Neuronal stem cell (in vitro differentiated cells): ENCODE data around the gene MTFR1L.

Experiments
- DNase-seq: peaks from one replicate; pipeline ENCODE4 v3.0.0-alpha.2; 2013; ENCODE audit warnings: low spot score
- H2AFZ ChIP-seq: one replicate; pipeline ENCODE4 v1.6.1; 2013; ENCODE audit warnings: mild to moderate bottlenecking, low read length, inconsistent platforms
- H2AK5ac ChIP-seq: 2 replicates; pipeline ENCODE4 v1.6.1; 2013; ENCODE audit warnings: low read depth, mild to moderate bottlenecking, inconsistent platforms, low read length, moderate library complexity, mixed read lengths
- H2BK120ac ChIP-seq: 2 replicates; pipeline ENCODE4 v1.6.1; 2013; ENCODE audit warnings: low read depth, mild to moderate bottlenecking, inconsistent platforms, low read length, moderate library complexity, mixed read lengths
- H2BK12ac ChIP-seq: one replicate; pipeline ENCODE4 v1.6.1; 2013; ENCODE audit warnings: low read length, inconsistent platforms
- H2BK15ac ChIP-seq: 2 replicates; pipeline ENCODE4 v1.6.1; 2013; ENCODE audit warnings: mild to moderate bottlenecking, low read length, inconsistent platforms, mixed read lengths
- H2BK5ac ChIP-seq: one replicate; pipeline ENCODE4 v1.6.1; 2013; ENCODE audit warnings: inconsistent platforms, mild to moderate bottlenecking, low read length, moderate library complexity
- H3K14ac ChIP-seq: one replicate; pipeline ENCODE4 v1.6.1; 2013; ENCODE audit warnings: low read length, inconsistent platforms
- H3K18ac ChIP-seq: 2 replicates; pipeline ENCODE4 v1.6.1; 2013; ENCODE audit warnings: low read length, inconsistent platforms
- H3K23ac ChIP-seq: 2 replicates; pipeline ENCODE4 v1.6.1; 2013; ENCODE audit warnings: low read depth, mild to moderate bottlenecking, mixed read lengths, low read length, inconsistent platforms; ENCODE audit not compliant: poor library complexity
- H3K27ac ChIP-seq: replicated peaks from 3 replicates; pipeline ENCODE4 v1.5.1; 2013; ENCODE audit warnings: low read length, inconsistent platforms
- H3K27me3 ChIP-seq, 3 experiments: 2 replicates each; pipeline ENCODE4 v1.6.1; 2013; ENCODE audit warnings: low read length in 3 of 3, mild to moderate bottlenecking in 2 of 3, inconsistent platforms in 1 of 3, low read depth in 1 of 3, mixed read lengths in 1 of 3, moderate library complexity in 1 of 3; ENCODE audit not compliant: control insufficient read depth in 3 of 3, insufficient read depth in 3 of 3
- H3K36me3 ChIP-seq, 2 donors: replicated peaks in 1 of 2; 2 replicates each; pipeline ENCODE4 v1.6.1; 2013; ENCODE audit warnings: low read length in 2 of 2; ENCODE audit not compliant: control insufficient read depth in 2 of 2, insufficient read depth in 2 of 2
- H3K4ac ChIP-seq: 2 replicates; pipeline ENCODE4 v1.6.1; 2013; ENCODE audit warnings: inconsistent platforms, mild to moderate bottlenecking, low read length, moderate library complexity
- H3K4me1 ChIP-seq, 2 donors: 1 replicate in 1 of 2; 2 replicates in 1 of 2; pipeline ENCODE4 v1.6.1; 2013; ENCODE audit warnings: low read length in 2 of 2, low read depth in 1 of 2; ENCODE audit not compliant: control insufficient read depth in 2 of 2, insufficient read depth in 1 of 2
- H3K4me2 ChIP-seq: one replicate; pipeline ENCODE4 v1.6.1; 2013; ENCODE audit warnings: mild to moderate bottlenecking, low read length, inconsistent platforms; ENCODE audit not compliant: insufficient read depth, poor library complexity, severe bottlenecking
- H3K4me3 ChIP-seq, 2 donors: 2 replicates each; pipeline ENCODE4 v1.5.1; 2013; ENCODE audit warnings: low read length in 2 of 2, mild to moderate bottlenecking in 2 of 2, inconsistent platforms in 1 of 2, moderate library complexity in 1 of 2
- H3K79me1 ChIP-seq: one replicate; pipeline ENCODE4 v1.6.1; 2013; ENCODE audit warnings: low read depth, mild to moderate bottlenecking, inconsistent platforms, low read length, moderate library complexity
- H3K9ac ChIP-seq: one replicate; pipeline ENCODE4 v1.6.1; 2013; ENCODE audit warnings: mild to moderate bottlenecking, low read depth, low read length, inconsistent platforms; ENCODE audit not compliant: poor library complexity
- H3K9me3 ChIP-seq, 2 donors: replicated peaks in 1 of 2; 2 replicates each; pipeline versions ENCODE3 to v1.6.1; 2013; ENCODE audit warnings: low read length in 2 of 2, mild to moderate bottlenecking in 2 of 2, inconsistent platforms in 1 of 2, low read depth in 1 of 2, mixed read lengths in 1 of 2, moderate library complexity in 1 of 2; ENCODE audit not compliant: control insufficient read depth in 2 of 2, insufficient read depth in 1 of 2
- H4K8ac ChIP-seq: one replicate; pipeline ENCODE4 v1.6.1; 2013; ENCODE audit warnings: low read depth, mild to moderate bottlenecking, inconsistent platforms, low read length, moderate library complexity
- H4K91ac ChIP-seq: one replicate; pipeline ENCODE4 v1.6.1; 2013; ENCODE audit warnings: low read length, low read depth, mild to moderate bottlenecking, inconsistent platforms; ENCODE audit not compliant: poor library complexity
- WGBS, 2 donors: extraction: QIAGEN DNeasy Blood & Tissue Kit; methylation state at CpG; one replicate each; pipeline ENCODE4 v1.1.7; 2013; ENCODE audit warnings: missing lambda C conversion rate in 2 of 2, mixed read lengths in 1 of 2; ENCODE audit not compliant: insufficient read length in 2 of 2, insufficient replicate concordance in 1 of 2; ENCODE audit errors: extremely low coverage in 2 of 2; 5-methylcytosine and 5-hydroxymethylcytosine counted together

The MTFR1L gene

GRCh38 chr1:25815208-25816111 is 4.3 kb upstream of the MTFR1L start:
- no CpG with 5 or more reads among the region's 24 CpGs for WGBS, 2 donors
- H3K4me3 ChIP-seq = no peak overlapping the region
- no peak overlapping the region for H2BK5ac ChIP-seq

GRCh38 chr1:25816112-25816718 is 3.5 kb upstream of the MTFR1L start:
- no peak overlapping the region for H3K18ac ChIP-seq
- H3K27me3 ChIP-seq = no peaks in the 10 kb centered on the region
- no peak overlapping the region for H3K27ac ChIP-seq
- H2BK15ac ChIP-seq = no peak overlapping the region
- H3K14ac ChIP-seq = no peak overlapping the region
- H4K8ac ChIP-seq = no peak overlapping the region
- peaks cover 10 to 16% of the 10 kb centered on the region in 2 donors for H3K4me1 ChIP-seq
- H3K36me3 ChIP-seq = peaks cover 27 to 57% of the 10 kb centered on the region in 2 donors
- WGBS, 2 donors = no CpG with 5 or more reads among the region's 15 CpGs
- no peak overlapping the region for H2BK12ac ChIP-seq
- H3K79me1 ChIP-seq = peaks cover 13% of the 10 kb centered on the region
- H2AK5ac ChIP-seq = no peak overlapping the region
- H3K9ac ChIP-seq = no peak overlapping the region
- H2BK120ac ChIP-seq = no peak overlapping the region
- no peak overlapping the region for H2AFZ ChIP-seq
- H3K4me3 ChIP-seq = no peak overlapping the region
- H3K4ac ChIP-seq = no peak overlapping the region
- no peak overlapping the region for H2BK5ac ChIP-seq
- no peak overlapping the region for H4K91ac ChIP-seq
- peak overlapping the region; percentile 25 for H3K23ac ChIP-seq
- no peak overlapping the region for H3K4me2 ChIP-seq
- DNase-seq = no peak
- no peaks in the 10 kb centered on the region for H3K9me3 ChIP-seq

More at GRCh38 chr1:25815208-25816111, 4.3 kb upstream of the MTFR1L start:
- Histone ChIP-seq H3K9me3 (no peaks in the 10 kb centered on the region), H3K27ac (no peak overlapping the region), H2BK120ac (no peak overlapping the region), H2AK5ac (no peak overlapping the region), H3K14ac (peak overlapping the region; percentile 4), H3K23ac (peak overlapping the region; percentile 25), H3K79me1 (peaks cover 9% of the 10 kb centered on the region), H3K9ac (peak overlapping the region; percentile 15), H3K4me1 (peaks cover 6 to 10% of the 10 kb centered on the region in 2 donors), H3K18ac (no peak overlapping the region), H2BK12ac (no peak overlapping the region), H3K4me2 (no peak overlapping the region), H2BK15ac (no peak overlapping the region), H3K4ac (no peak overlapping the region), H4K91ac (no peak overlapping the region), H2AFZ (no peak overlapping the region), H3K36me3 (peaks cover 32 to 62% of the 10 kb centered on the region in 2 donors), H3K27me3 (no peaks in the 10 kb centered on the region), H4K8ac (no peak overlapping the region)
- DNase-seq = no peak

GRCh38 chr1:25817840-25818501 is 1.8 kb upstream of the MTFR1L start:
- no peak overlapping the region for H3K27ac ChIP-seq
- no peak overlapping the region for H3K14ac ChIP-seq
- no peak overlapping the region for H2BK5ac ChIP-seq
- no peak overlapping the region for H3K4me2 ChIP-seq
- H4K8ac ChIP-seq = no peak overlapping the region
- H3K36me3 ChIP-seq = peaks cover 20 to 42% of the 10 kb centered on the region in 2 donors
- no peak overlapping the region for H3K18ac ChIP-seq
- H3K4me1 ChIP-seq = peaks cover 10 to 18% of the 10 kb centered on the region in 2 donors
- DNase-seq = no peak
- H3K23ac ChIP-seq = no peak overlapping the region
- no peaks in the 10 kb centered on the region for H3K9me3 ChIP-seq
- H3K4ac ChIP-seq = no peak overlapping the region
- no peak overlapping the region for H2BK15ac ChIP-seq
- no peak overlapping the region for H4K91ac ChIP-seq
- H2AK5ac ChIP-seq = no peak overlapping the region
- no peak overlapping the region for H2BK12ac ChIP-seq
- no peak overlapping the region for H2AFZ ChIP-seq
- WGBS, 2 donors = no CpG with 5 or more reads among the region's 8 CpGs
- no peak overlapping the region for H3K4me3 ChIP-seq
- H3K9ac ChIP-seq = no peak overlapping the region
- H3K27me3 ChIP-seq = no peaks in the 10 kb centered on the region
- H3K79me1 ChIP-seq = peaks cover 10% of the 10 kb centered on the region
- H2BK120ac ChIP-seq = no peak overlapping the region

- Histone ChIP-seq H3K18ac (no peak overlapping the region), H3K4ac (no peak overlapping the region), H2AFZ (no peak overlapping the region), H2BK15ac (no peak overlapping the region), H3K4me2 (peak overlapping the region; percentile 77), H2BK5ac (no peak overlapping the region), H3K36me3 (peaks cover 15 to 42% of the 10 kb centered on the region in 2 donors), H3K79me1 (peaks cover 7% of the 10 kb centered on the region), H3K4me1 (peaks cover 10 to 18% of the 10 kb centered on the region in 2 donors), H3K14ac (no peak overlapping the region), H2BK120ac (no peak overlapping the region), H3K27ac (no peak overlapping the region), H4K8ac (no peak overlapping the region), H3K23ac (no peak overlapping the region), H2BK12ac (no peak overlapping the region), H2AK5ac (no peak overlapping the region), H3K4me3 (peak overlapping the region in 1 of 2 donors; percentile 93), H3K9ac (peak overlapping the region; percentile 34), H4K91ac (no peak overlapping the region), H3K27me3 (no peaks in the 10 kb centered on the region), H3K9me3 (no peaks in the 10 kb centered on the region)
- no CpG with 5 or more reads among the region's 6 CpGs for WGBS, 2 donors
- no peak for DNase-seq
Measured at GRCh38 chr1:25818569-25818968, 1.2 kb upstream of the MTFR1L start.
